H9 (cell line): ENCODE data around the gene ITGA1. TPM values are rescaled to one million over a fixed set of nuclear protein-coding genes. Genes with fewer than 3 reads are reported as not detected.

Source experiments
- DNase-seq: peaks from one replicate; pipeline ENCODE4 v3.0.0-alpha.2; 2017
- H2AFZ ChIP-seq: one replicate; pipeline ENCODE4 v1.6.1; 2013; ENCODE audit warnings: mild to moderate bottlenecking, low read length, control low read depth, moderate library complexity
- H2AK5ac ChIP-seq: 2 replicates; pipeline ENCODE4 v1.6.1; 2013; ENCODE audit warnings: low read length, control low read depth, mixed read lengths; ENCODE audit not compliant: insufficient read length
- H2BK120ac ChIP-seq: one replicate; pipeline ENCODE4 v1.6.1; 2013; ENCODE audit warnings: low read depth, mild to moderate bottlenecking, low read length, control low read depth, inconsistent platforms; ENCODE audit not compliant: poor library complexity, severe bottlenecking
- H2BK12ac ChIP-seq: 2 replicates; pipeline ENCODE4 v1.6.1; 2013; ENCODE audit warnings: low read length, control low read depth, mixed read lengths, low read depth; ENCODE audit not compliant: insufficient read length
- H2BK15ac ChIP-seq: 2 replicates; pipeline ENCODE4 v1.6.1; 2013; ENCODE audit warnings: low read depth, low read length, control low read depth
- H2BK20ac ChIP-seq: one replicate; pipeline ENCODE4 v1.6.1; 2013; ENCODE audit warnings: low read depth, mild to moderate bottlenecking, low read length, control low read depth, inconsistent platforms; ENCODE audit not compliant: poor library complexity, severe bottlenecking
- H2BK5ac ChIP-seq: 2 replicates; pipeline ENCODE4 v1.6.1; 2013; ENCODE audit warnings: low read length, control low read depth, mixed read lengths; ENCODE audit not compliant: insufficient read length
- H3K14ac ChIP-seq: 2 replicates; pipeline ENCODE4 v1.6.1; 2013; ENCODE audit warnings: low read length, control low read depth; ENCODE audit not compliant: insufficient read depth
- H3K18ac ChIP-seq: 2 replicates; pipeline ENCODE4 v1.6.1; 2013; ENCODE audit warnings: low read depth, mild to moderate bottlenecking, mixed read lengths, low read length, control low read depth; ENCODE audit not compliant: insufficient read length
- H3K23ac ChIP-seq: 2 replicates; pipeline ENCODE4 v1.6.1; 2013; ENCODE audit warnings: low read length, control low read depth, mixed read lengths, low read depth; ENCODE audit not compliant: insufficient read length
- H3K23me2 ChIP-seq: 2 replicates; pipeline ENCODE4 v1.6.1; 2013; ENCODE audit warnings: low read depth, mild to moderate bottlenecking, mixed read lengths, low read length, control low read depth; ENCODE audit not compliant: insufficient read length, poor library complexity, severe bottlenecking
- H3K27ac ChIP-seq: 2 replicates; pipeline ENCODE4 v1.5.1; 2013; ENCODE audit warnings: low read length, control low read depth, mixed read lengths, low read depth; ENCODE audit not compliant: insufficient read length
- H3K27me3 ChIP-seq: 2 replicates; pipeline ENCODE4 v1.6.1; 2013; ENCODE audit warnings: low read length, control low read depth, inconsistent platforms; ENCODE audit not compliant: insufficient read depth
- H3K4ac ChIP-seq: 2 replicates; pipeline ENCODE4 v1.6.1; 2013; ENCODE audit warnings: low read depth, mild to moderate bottlenecking, control low read depth, inconsistent platforms, low read length, moderate library complexity
- H3K4me1 ChIP-seq: 2 replicates; pipeline ENCODE4 v1.6.1; 2013; ENCODE audit warnings: low read length, control low read depth, inconsistent platforms; ENCODE audit not compliant: insufficient read depth
- H3K4me2 ChIP-seq: 2 replicates; pipeline ENCODE4 v1.6.1; 2013; ENCODE audit warnings: low read length, control low read depth, mixed read lengths; ENCODE audit not compliant: insufficient read length, insufficient read depth
- H3K56ac ChIP-seq: 2 replicates; pipeline ENCODE4 v1.6.1; 2013; ENCODE audit warnings: low read depth, mild to moderate bottlenecking, mixed read lengths, low read length, control low read depth; ENCODE audit not compliant: insufficient read length
- H3K79me1 ChIP-seq: 2 replicates; pipeline ENCODE4 v1.6.1; 2013; ENCODE audit warnings: low read depth, mild to moderate bottlenecking, moderate library complexity, low read length, control low read depth, inconsistent platforms; ENCODE audit not compliant: insufficient read depth, poor library complexity, severe bottlenecking
- H3K79me2 ChIP-seq: 2 replicates; pipeline ENCODE4 v1.6.1; 2013; ENCODE audit warnings: low read length, control low read depth, inconsistent platforms; ENCODE audit not compliant: insufficient read depth
- H3K9ac ChIP-seq: 2 replicates; pipeline ENCODE4 v1.6.1; 2013; ENCODE audit warnings: low read length, control low read depth, mixed read lengths; ENCODE audit not compliant: insufficient read length; ENCODE audit errors: extremely low read depth
- H3K9me3 ChIP-seq: one replicate; pipeline ENCODE4 v1.6.1; 2013; ENCODE audit warnings: low read depth, low read length, inconsistent platforms; ENCODE audit not compliant: control insufficient read depth
- H3T11ph ChIP-seq: one replicate; pipeline ENCODE4 v1.6.1; 2013; ENCODE audit warnings: mild to moderate bottlenecking, low read length, control low read depth, inconsistent platforms
- H4K20me1 ChIP-seq: one replicate; pipeline ENCODE4 v1.6.1; 2013; ENCODE audit not compliant: control insufficient read depth, insufficient read length, insufficient read depth
- H4K5ac ChIP-seq: 2 replicates; pipeline ENCODE4 v1.6.1; 2013; ENCODE audit warnings: low read depth, mild to moderate bottlenecking, mixed read lengths, low read length, control low read depth; ENCODE audit not compliant: insufficient read length
- H4K8ac ChIP-seq: replicated peaks from 2 replicates; pipeline ENCODE4 v1.6.1; 2013; ENCODE audit warnings: low read length, control low read depth, mixed read lengths, low read depth; ENCODE audit not compliant: insufficient read length
- H4K91ac ChIP-seq: 2 replicates; pipeline ENCODE4 v1.6.1; 2013; ENCODE audit warnings: low read depth, mild to moderate bottlenecking, moderate library complexity, mixed read lengths, low read length, control low read depth; ENCODE audit not compliant: insufficient read length
- H3K27ac Mint-ChIP-seq, 3 experiments: 2 replicates in 2 of 3; 3 replicates in 1 of 3; pipeline ENCODE4 v1.8.0; 2020 to 2021; ENCODE audit warnings: mixed read lengths in 3 of 3, mild to moderate bottlenecking in 1 of 3, moderate library complexity in 1 of 3
- H3K27me3 Mint-ChIP-seq: 2 replicates; pipeline ENCODE4 v1.8.0; 2021; ENCODE audit warnings: low read depth, mild to moderate bottlenecking, moderate library complexity, mixed read lengths
- H3K36me3 Mint-ChIP-seq, 3 experiments: 2 replicates in 2 of 3; 3 replicates in 1 of 3; pipeline ENCODE4 v1.8.0; 2020 to 2021; ENCODE audit warnings: low read depth in 3 of 3, mixed read lengths in 3 of 3; ENCODE audit not compliant: insufficient read depth in 1 of 3
- H3K4me1 Mint-ChIP-seq, 2 experiments: 2 replicates each; pipeline ENCODE4 v1.8.0; 2020; ENCODE audit warnings: mixed read lengths in 2 of 2
- H3K4me3 Mint-ChIP-seq, 2 experiments: 2 replicates in 1 of 2; 3 replicates in 1 of 2; pipeline ENCODE4 v1.8.0; 2020 to 2021; ENCODE audit warnings: mild to moderate bottlenecking in 2 of 2, mixed read lengths in 2 of 2, moderate library complexity in 1 of 2
- H3K9me3 Mint-ChIP-seq, 2 experiments: 2 replicates in 1 of 2; 3 replicates in 1 of 2; pipeline ENCODE4 v1.8.0; 2020; ENCODE audit warnings: mild to moderate bottlenecking in 2 of 2, mixed read lengths in 2 of 2, moderate library complexity in 1 of 2
- CTCF ChIP-seq: fragments of 200-600 bp; sonication (generic); conservative IDR thresholded peaks from 3 replicates; pipeline ENCODE4 v1.8.0; 2021; ENCODE audit warnings: antibody characterized with exemption, mild to moderate bottlenecking
- WGBS: extraction: QIAGEN DNeasy Blood & Tissue Kit; methylation state at CpG from one replicate; pipeline ENCODE4 v1.1.7; 2013; ENCODE audit warnings: missing lambda C conversion rate, low lambda C conversion rate, mixed read lengths; ENCODE audit not compliant: insufficient read length; ENCODE audit errors: extremely low coverage; 5-methylcytosine and 5-hydroxymethylcytosine counted together
- total RNA-seq: library from RNA; stranded (reverse); gene quantifications from 2 replicates; pipeline ENCODE4 v1.2.1, GENCODE V29; 2021

Gene ITGA1
- total RNA-seq, 1 experiment from 2014 or later = 3.9 TPM

GRCh38 chr5:52817818-52818217, 30.1 kb downstream of the ITGA1 start:
- Mint-ChIP-seq H3K4me1 (peaks cover 20 to 21% of the 10 kb centered on the region in 2 experiments), H3K9me3 (0 out of 5 replicates have a peak, but pooled peaks cover 0 to 2% of the 10 kb centered on the region in 2 experiments), H3K36me3 (no peaks in the 10 kb centered on the region; a peak in 1 of 7 replicates), H3K27me3 (no peaks in the 10 kb centered on the region), H3K27ac (peak overlapping the region in 1 of 3 experiments; percentile 91; a peak in 2 of 7 replicates), H3K4me3 (no peak overlapping the region)
- H3K9ac ChIP-seq = no peak overlapping the region
- no peak overlapping the region for H3K4me2 ChIP-seq
- H3K4ac ChIP-seq = no peak overlapping the region
- H2BK20ac ChIP-seq = no peak overlapping the region
- no peaks in the 10 kb centered on the region for H4K20me1 ChIP-seq
- no peak overlapping the region for H4K5ac ChIP-seq
- no peak overlapping the region for H2BK15ac ChIP-seq
- no peak overlapping the region for H4K91ac ChIP-seq
- no peak overlapping the region for H2BK12ac ChIP-seq
- no peak overlapping the region for H3K14ac ChIP-seq
- peak overlapping the region; percentile 53 for H2BK5ac ChIP-seq
- H3K23me2 ChIP-seq = no peaks in the 10 kb centered on the region
- H3K56ac ChIP-seq = no peak overlapping the region
- no peak for TF ChIP-seq CTCF
- H3K18ac ChIP-seq = no peak overlapping the region
- H3K23ac ChIP-seq = no peak overlapping the region
- no peak overlapping the region for H2AFZ ChIP-seq
- no peaks in the 10 kb centered on the region for H3K4me1 ChIP-seq
- no peak overlapping the region for H4K8ac ChIP-seq
- H3K79me2 ChIP-seq = no peaks in the 10 kb centered on the region
- no peak overlapping the region for H2BK120ac ChIP-seq
- no peak overlapping the region for H3K27ac ChIP-seq
- no peaks in the 10 kb centered on the region for H3K9me3 ChIP-seq
- H3K79me1 ChIP-seq = no peaks in the 10 kb centered on the region
- no peak overlapping the region for H3T11ph ChIP-seq
- DNase-seq = no peak
- no peak overlapping the region for H2AK5ac ChIP-seq
- WGBS = no CpG with 5 or more reads among the region's 1 CpG
- no peaks in the 10 kb centered on the region for H3K27me3 ChIP-seq
